SU-DHL-6 (cell line): ENCODE measurements around the gene DPM1.

ENCODE experiments used
- H2AFZ ChIP-seq: fragments of 200-600 bp; sonication (generic); 2 replicates; pipeline ENCODE4 v1.6.1; 2014; ENCODE audit warnings: low read depth, mild to moderate bottlenecking, moderate library complexity, mixed read lengths, antibody characterized with exemption, low read length; ENCODE audit not compliant: severe bottlenecking
- H3F3A ChIP-seq: fragments of 200-600 bp; shearing (Covaris generic); 2 replicates; pipeline ENCODE4 v1.6.0; 2016; ENCODE audit warnings: antibody characterized with exemption, mild to moderate bottlenecking; ENCODE audit not compliant: insufficient read depth
- H3K27ac ChIP-seq: fragments of 200-600 bp; sonication (generic); 2 replicates; pipeline ENCODE4 v1.5.1; 2016; ENCODE audit warnings: low read depth, mild to moderate bottlenecking, low read length, moderate library complexity, mixed read lengths
- H3K27me3 ChIP-seq: fragments of 200-600 bp; sonication (generic), shearing (Covaris generic); 2 replicates; pipeline ENCODE4 v1.6.0; 2014; ENCODE audit warnings: mild to moderate bottlenecking, low read length
- H3K36me3 ChIP-seq: fragments of 200-600 bp; sonication (generic); 2 replicates; pipeline ENCODE4 v1.6.1; 2014; ENCODE audit warnings: mild to moderate bottlenecking, low read length, mixed read lengths
- H3K4me2 ChIP-seq: fragments of 300-600, 200-600 bp; shearing (Covaris generic), sonication (generic); 2 replicates; pipeline ENCODE4 v1.6.0; 2014; ENCODE audit warnings: low read length, low read depth, mild to moderate bottlenecking; ENCODE audit not compliant: poor library complexity, severe bottlenecking
- H3K4me3 ChIP-seq: fragments of 200-600 bp; sonication (generic); 2 replicates; pipeline ENCODE4 v1.5.1; 2014; ENCODE audit warnings: antibody characterized with exemption, low read length, mild to moderate bottlenecking, mixed read lengths; ENCODE audit not compliant: insufficient read depth, poor library complexity, severe bottlenecking
- H3K79me2 ChIP-seq: fragments of 200-600 bp; sonication (generic); 2 replicates; pipeline ENCODE4 v1.6.1; 2014; ENCODE audit warnings: mild to moderate bottlenecking, low read length, moderate library complexity; ENCODE audit not compliant: insufficient read depth
- H3K9ac ChIP-seq: fragments of 200-600 bp; sonication (generic); 2 replicates; pipeline ENCODE4 v1.7.0; 2014; ENCODE audit warnings: mild to moderate bottlenecking, low read length
- H3K9me2 ChIP-seq: fragments of 200-600 bp; sonication (generic); replicated peaks from 2 replicates; pipeline ENCODE4 v1.6.1; 2014; ENCODE audit warnings: low read length; ENCODE audit not compliant: insufficient read depth
- H3K9me3 ChIP-seq: fragments of 200-600 bp; sonication (generic); 2 replicates; pipeline ENCODE4 v1.6.1; 2014; ENCODE audit warnings: low read length, mixed read lengths; ENCODE audit not compliant: insufficient read depth
- H4K20me1 ChIP-seq: fragments of 200-600 bp; sonication (generic); 2 replicates; pipeline ENCODE4 v1.6.1; 2014; ENCODE audit warnings: low read depth, mild to moderate bottlenecking, antibody characterized with exemption, low read length, moderate library complexity, mixed read lengths
- EZH2phosphoT487 ChIP-seq: fragments of 200-600 bp; sonication (generic), shearing (Covaris generic); conservative IDR thresholded peaks from 2 replicates; pipeline ENCODE4 v1.6.1; 2018; ENCODE audit warnings: mild to moderate bottlenecking, antibody characterized with exemption, low read length, moderate library complexity, mixed read lengths
- TF ChIP-seq, protein P1 (sequence below): fragments of 200-600 bp; sonication (generic); IDR thresholded peaks from one replicate; pipeline ENCODE4 v1.5.1; 2017; ENCODE audit warnings: antibody characterized with exemption, mild to moderate bottlenecking, low read length, moderate library complexity; ENCODE audit not compliant: insufficient read depth, poor library complexity, severe bottlenecking

Gene DPM1

DNA sequence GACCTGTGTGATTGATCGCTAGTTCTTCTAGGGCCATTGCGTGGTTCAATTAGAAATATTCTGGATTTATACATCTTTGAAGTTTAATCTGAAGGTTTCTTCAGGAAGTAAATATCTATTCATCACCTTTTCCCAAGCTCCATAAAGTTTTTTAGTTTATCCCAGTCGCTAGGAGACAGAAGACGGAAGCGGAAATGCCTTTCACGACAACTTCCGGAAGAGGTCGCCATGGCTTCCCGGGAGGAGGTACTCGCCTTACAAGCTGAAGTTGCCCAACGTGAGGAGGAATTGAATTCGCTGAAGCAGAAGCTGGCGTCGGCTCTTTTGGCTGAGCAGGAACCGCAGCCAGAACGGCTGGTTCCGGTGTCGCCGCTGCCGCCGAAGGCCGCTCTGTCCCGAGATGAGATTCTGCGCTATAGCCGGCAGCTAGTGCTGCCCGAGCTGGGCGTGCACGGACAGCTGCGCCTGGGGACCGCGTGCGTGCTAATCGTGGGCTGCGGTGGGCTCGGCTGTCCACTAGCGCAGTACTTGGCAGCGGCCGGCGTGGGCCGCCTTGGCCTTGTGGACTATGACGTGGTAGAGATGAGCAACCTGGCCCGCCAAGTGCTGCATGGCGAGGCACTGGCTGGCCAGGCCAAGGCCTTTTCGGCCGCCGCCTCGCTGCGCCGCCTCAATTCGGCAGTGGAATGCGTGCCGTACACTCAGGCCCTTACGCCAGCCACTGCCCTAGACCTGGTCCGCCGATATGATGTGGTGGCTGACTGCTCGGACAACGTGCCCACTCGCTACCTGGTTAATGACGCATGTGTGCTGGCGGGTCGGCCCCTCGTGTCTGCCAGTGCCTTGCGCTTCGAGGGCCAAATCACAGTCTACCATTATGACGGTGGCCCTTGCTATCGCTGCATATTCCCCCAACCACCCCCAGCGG is 547 bp upstream of the DPM1 start, which contains the start of gene MOCS3:
MOCS3 (plus strand) TSS at position 204 of the 928 bp plus-strand sequence; CDS start at position 229, 25 bp downstream.
- no peaks in the 10 kb centered on the region for H3K27me3 ChIP-seq
- TF ChIP-seq EZH2phosphoT487: no peak
- TF ChIP-seq, protein P1, sequence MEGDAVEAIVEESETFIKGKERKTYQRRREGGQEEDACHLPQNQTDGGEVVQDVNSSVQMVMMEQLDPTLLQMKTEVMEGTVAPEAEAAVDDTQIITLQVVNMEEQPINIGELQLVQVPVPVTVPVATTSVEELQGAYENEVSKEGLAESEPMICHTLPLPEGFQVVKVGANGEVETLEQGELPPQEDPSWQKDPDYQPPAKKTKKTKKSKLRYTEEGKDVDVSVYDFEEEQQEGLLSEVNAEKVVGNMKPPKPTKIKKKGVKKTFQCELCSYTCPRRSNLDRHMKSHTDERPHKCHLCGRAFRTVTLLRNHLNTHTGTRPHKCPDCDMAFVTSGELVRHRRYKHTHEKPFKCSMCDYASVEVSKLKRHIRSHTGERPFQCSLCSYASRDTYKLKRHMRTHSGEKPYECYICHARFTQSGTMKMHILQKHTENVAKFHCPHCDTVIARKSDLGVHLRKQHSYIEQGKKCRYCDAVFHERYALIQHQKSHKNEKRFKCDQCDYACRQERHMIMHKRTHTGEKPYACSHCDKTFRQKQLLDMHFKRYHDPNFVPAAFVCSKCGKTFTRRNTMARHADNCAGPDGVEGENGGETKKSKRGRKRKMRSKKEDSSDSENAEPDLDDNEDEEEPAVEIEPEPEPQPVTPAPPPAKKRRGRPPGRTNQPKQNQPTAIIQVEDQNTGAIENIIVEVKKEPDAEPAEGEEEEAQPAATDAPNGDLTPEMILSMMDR: no peak
- H4K20me1 ChIP-seq: peaks cover 27% of the 10 kb centered on the region
- peak within 1 kb of the TSS; percentile 86 for H3K4me2 ChIP-seq
- peak within 1 kb of the TSS; percentile 88 for H3K9ac ChIP-seq
- H3K9me2 ChIP-seq: no peaks in the 10 kb centered on the region
- no peaks in the 10 kb centered on the region for H3K9me3 ChIP-seq
- no peaks in the 10 kb centered on the region for H3F3A ChIP-seq
- H3K36me3 ChIP-seq: peaks cover 15% of the 10 kb centered on the region
- peaks cover 59% of the 10 kb centered on the region for H3K79me2 ChIP-seq
- H3K4me3 ChIP-seq: peak within 1 kb of the TSS; percentile 90
- peak within 1 kb of the TSS; percentile 81 for H3K27ac ChIP-seq
- peak within 1 kb of the TSS; percentile 76 for H2AFZ ChIP-seq

DNA sequence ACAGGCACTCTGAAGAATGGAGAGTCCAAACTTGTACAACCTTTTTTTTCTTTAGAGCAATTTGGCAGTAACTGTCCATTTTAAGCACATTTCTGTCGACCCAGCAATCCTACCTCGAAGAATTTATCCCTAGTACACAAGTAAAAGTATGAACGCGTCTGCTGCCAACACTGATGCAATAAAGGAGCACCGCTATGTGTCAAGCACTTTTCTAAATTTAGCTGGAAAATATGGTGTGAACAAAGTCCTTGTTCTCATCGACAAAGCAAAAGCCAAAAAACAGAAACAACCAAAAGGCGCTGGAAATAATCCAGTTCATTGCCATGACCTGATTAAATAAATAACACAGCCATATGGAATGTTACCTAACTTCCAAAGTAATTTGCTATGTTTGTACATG is 1.1 kb downstream of the DPM1 start:
- Histone ChIP-seq H3K4me2 (peak overlapping the region; percentile 86), H3K4me3 (peak overlapping the region; percentile 90), H3K36me3 (peaks cover 24% of the 10 kb centered on the region), H4K20me1 (peaks cover 27% of the 10 kb centered on the region), H3K27me3 (no peaks in the 10 kb centered on the region), H3K9me3 (no peaks in the 10 kb centered on the region), H3K27ac (no peak overlapping the region), H3K9ac (peak overlapping the region; percentile 88), H3K9me2 (no peaks in the 10 kb centered on the region), H3K79me2 (peaks cover 63% of the 10 kb centered on the region), H3F3A (no peaks in the 10 kb centered on the region), H2AFZ (no peak overlapping the region)
- TF ChIP-seq, protein P1: no peak
- TF ChIP-seq EZH2phosphoT487: no peak

DNA sequence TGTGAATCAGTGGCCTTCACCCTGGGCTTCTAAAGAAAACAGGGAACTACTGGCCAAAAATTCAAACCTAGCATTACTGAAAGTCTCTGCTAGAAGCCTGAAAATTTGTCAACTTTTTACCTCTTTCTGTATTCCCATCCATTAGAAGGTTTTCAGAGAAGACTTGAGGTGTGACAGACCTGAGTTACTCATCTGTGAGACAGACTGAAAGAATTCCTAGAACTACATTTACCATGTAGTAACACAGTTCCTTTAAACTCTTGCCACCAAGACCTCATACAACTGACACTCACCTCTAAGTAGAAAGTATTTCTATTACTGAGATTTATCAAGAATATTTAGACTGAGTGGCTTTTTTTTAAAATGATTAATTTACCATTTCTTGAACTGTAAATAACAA is 4.5 kb downstream of the DPM1 start:
- TF ChIP-seq EZH2phosphoT487: no peak
- TF ChIP-seq, protein P1: no peak
- H4K20me1 ChIP-seq: peaks cover 27% of the 10 kb centered on the region
- no peaks in the 10 kb centered on the region for H3F3A ChIP-seq
- no peaks in the 10 kb centered on the region for H3K27me3 ChIP-seq
- no peak overlapping the region for H3K4me3 ChIP-seq
- H3K79me2 ChIP-seq: peaks cover 65% of the 10 kb centered on the region
- H3K27ac ChIP-seq: no peak overlapping the region
- H3K36me3 ChIP-seq: peaks cover 43% of the 10 kb centered on the region
- no peaks in the 10 kb centered on the region for H3K9me3 ChIP-seq
- no peak overlapping the region for H3K9ac ChIP-seq
- no peaks in the 10 kb centered on the region for H3K9me2 ChIP-seq
- H2AFZ ChIP-seq: no peak overlapping the region
- H3K4me2 ChIP-seq: no peak overlapping the region
